ENCODE results near the gene FAM3D. TPM values are rescaled to one million over a fixed set of nuclear protein-coding genes. Genes with fewer than 3 reads are reported as not detected.

The FAM3D gene
- polyA plus RNA-seq, 1 of the 3 experiments (the other 2 are of a cell fraction) = not detected

DNA sequence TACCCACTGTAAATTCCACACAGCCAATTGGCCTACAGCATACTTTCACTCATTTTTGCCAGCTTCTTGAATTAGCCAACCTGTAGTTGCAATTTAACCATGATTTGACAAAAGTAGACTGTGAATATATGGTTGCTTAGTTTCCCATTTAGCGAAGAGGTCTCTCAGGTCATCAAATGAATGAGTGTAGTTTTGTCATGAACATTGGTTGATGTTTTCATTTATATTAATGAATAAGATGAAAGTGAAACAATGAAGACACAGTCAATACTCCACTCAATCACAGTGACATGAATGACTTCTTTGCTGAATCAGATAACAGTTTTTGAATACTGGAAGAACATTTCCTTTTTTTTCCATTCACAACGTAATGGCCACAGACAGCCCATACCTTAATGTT, 15.3 kb upstream of the FAM3D start:
- Histone ChIP-seq H3K27ac (ENCODE audit: low read depth in 2 of 2, low read length in 1 of 2) (no peak overlapping the region), H3K9me3 (no peaks in the 10 kb centered on the region), H3K9ac (no peak overlapping the region), H3K79me2 (ENCODE audit: insufficient read depth) (no peaks in the 10 kb centered on the region), H4K20me1 (ENCODE audit: insufficient read depth) (no peaks in the 10 kb centered on the region), H3K4me3 (ENCODE audit: low read depth in 2 of 2, low read length in 1 of 2) (no peak overlapping the region), H3F3A (replicated peaks; ENCODE audit: insufficient read depth) (no peaks in the 10 kb centered on the region), H3K4me2 (no peak overlapping the region), H3K27me3 (ENCODE audit: insufficient read depth) (no peaks in the 10 kb centered on the region; the same call in 1 of the 2 replicates), H3K9me2 (no peaks in the 10 kb centered on the region), H2AFZ (ENCODE audit: low read depth) (no peak overlapping the region), H3K36me3 (replicated peaks in 1 of 2; ENCODE audit: control insufficient read depth in 1 of 2, insufficient read depth in 2 of 2, low read length in 1 of 2) (no peaks in the 10 kb centered on the region), H3K4me1 (ENCODE audit: control insufficient read depth in 1 of 2, insufficient read depth in 2 of 2, low read depth in 1 of 2, low read length in 1 of 2) (no peaks in the 10 kb centered on the region; a peak in 1 of 4 replicates)
- ChIA-PET POLR2A (no interaction called here), CTCF (no interaction called here)
- no peak for TF ChIP-seq FOXM1 (IDR thresholded peaks at IDR 0.05; ENCODE audit: low read depth)
- no peak for TF ChIP-seq CHD2 (IDR thresholded peaks at IDR 0.05; ENCODE audit: low read length, partially characterized antibody)
- TF ChIP-seq TEAD4 (IDR thresholded peaks at IDR 0.05; ENCODE audit: borderline replicate concordance, insufficient read depth) = no peak
- DNase-seq = no peak
- WGBS (ENCODE audit: low lambda C conversion rate) = 63% methylated on average over 2 of the region's 2 CpGs

DNA sequence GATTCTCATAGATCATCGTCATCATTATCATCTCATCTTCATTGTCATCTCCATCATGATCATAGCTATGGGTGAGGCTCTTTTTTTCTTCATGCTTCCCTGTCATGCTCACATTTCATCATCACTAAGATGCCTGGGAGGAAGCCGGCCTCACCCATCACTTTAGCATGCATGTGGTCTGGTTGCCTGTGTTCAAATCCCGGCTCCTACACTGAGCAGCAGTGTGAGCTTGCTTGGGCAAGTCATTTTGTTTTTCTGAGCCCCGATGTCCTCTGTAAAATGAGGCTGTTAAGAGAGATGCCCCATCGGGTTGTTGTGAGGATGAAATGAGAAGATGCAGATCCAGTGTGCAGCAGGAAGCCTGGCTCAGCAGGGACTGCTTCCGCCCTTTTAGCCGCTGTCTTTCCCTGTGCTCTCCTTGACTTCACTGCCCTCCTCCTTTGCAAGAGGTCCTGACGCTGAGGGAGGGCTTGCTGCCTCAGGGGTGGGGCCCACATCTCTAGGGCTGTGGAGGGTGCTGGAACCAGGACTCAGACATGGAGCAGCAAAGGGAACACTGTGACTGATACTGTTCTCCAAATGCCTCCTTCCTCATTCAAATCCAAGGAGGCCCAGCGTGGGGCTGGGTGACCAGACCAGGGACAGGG, 14.4 kb upstream of the FAM3D start:
- CTCF ChIA-PET = no interaction called here
- TF ChIP-seq EP300 (IDR thresholded peaks at IDR 0.05; ENCODE audit: borderline replicate concordance in 1 of 2, low read depth in 1 of 2, low read length in 1 of 2) (no peak), JUND (IDR thresholded peaks at IDR 0.05) (no peak), USF2 (IDR thresholded peaks at IDR 0.05; ENCODE audit: borderline replicate concordance, low read depth, low read length) (no peak), MEF2A (IDR thresholded peaks at IDR 0.05; ENCODE audit: borderline replicate concordance, low read depth) (no peak), RCOR1 (IDR thresholded peaks at IDR 0.05; ENCODE audit: low read length) (no peak), CHD2 (IDR thresholded peaks at IDR 0.05; ENCODE audit: low read length, partially characterized antibody) (no peak), RFX5 (IDR thresholded peaks at IDR 0.05; ENCODE audit: low read length) (no peak), RXRA (IDR thresholded peaks at IDR 0.05; ENCODE audit: borderline replicate concordance, low read depth) (no peak), MXI1 (IDR thresholded peaks at IDR 0.05; ENCODE audit: low read depth, low read length) (no peak), SMC3 (IDR thresholded peaks at IDR 0.05; ENCODE audit: low read depth, low read length) (no peak)
- TF ChIP-seq, protein P1, sequence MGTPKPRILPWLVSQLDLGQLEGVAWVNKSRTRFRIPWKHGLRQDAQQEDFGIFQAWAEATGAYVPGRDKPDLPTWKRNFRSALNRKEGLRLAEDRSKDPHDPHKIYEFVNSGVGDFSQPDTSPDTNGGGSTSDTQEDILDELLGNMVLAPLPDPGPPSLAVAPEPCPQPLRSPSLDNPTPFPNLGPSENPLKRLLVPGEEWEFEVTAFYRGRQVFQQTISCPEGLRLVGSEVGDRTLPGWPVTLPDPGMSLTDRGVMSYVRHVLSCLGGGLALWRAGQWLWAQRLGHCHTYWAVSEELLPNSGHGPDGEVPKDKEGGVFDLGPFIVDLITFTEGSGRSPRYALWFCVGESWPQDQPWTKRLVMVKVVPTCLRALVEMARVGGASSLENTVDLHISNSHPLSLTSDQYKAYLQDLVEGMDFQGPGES (IDR thresholded peaks at IDR 0.05; ENCODE audit: low read depth, low read length) = no peak
- TF ChIP-seq, protein P2, sequence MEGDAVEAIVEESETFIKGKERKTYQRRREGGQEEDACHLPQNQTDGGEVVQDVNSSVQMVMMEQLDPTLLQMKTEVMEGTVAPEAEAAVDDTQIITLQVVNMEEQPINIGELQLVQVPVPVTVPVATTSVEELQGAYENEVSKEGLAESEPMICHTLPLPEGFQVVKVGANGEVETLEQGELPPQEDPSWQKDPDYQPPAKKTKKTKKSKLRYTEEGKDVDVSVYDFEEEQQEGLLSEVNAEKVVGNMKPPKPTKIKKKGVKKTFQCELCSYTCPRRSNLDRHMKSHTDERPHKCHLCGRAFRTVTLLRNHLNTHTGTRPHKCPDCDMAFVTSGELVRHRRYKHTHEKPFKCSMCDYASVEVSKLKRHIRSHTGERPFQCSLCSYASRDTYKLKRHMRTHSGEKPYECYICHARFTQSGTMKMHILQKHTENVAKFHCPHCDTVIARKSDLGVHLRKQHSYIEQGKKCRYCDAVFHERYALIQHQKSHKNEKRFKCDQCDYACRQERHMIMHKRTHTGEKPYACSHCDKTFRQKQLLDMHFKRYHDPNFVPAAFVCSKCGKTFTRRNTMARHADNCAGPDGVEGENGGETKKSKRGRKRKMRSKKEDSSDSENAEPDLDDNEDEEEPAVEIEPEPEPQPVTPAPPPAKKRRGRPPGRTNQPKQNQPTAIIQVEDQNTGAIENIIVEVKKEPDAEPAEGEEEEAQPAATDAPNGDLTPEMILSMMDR (IDR thresholded peaks at IDR 0.05) = no peak
- TF ChIP-seq, protein P3, sequence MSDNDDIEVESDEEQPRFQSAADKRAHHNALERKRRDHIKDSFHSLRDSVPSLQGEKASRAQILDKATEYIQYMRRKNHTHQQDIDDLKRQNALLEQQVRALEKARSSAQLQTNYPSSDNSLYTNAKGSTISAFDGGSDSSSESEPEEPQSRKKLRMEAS (IDR thresholded peaks at IDR 0.05; ENCODE audit: low read depth) = no peak
- TF ChIP-seq, protein P4, sequence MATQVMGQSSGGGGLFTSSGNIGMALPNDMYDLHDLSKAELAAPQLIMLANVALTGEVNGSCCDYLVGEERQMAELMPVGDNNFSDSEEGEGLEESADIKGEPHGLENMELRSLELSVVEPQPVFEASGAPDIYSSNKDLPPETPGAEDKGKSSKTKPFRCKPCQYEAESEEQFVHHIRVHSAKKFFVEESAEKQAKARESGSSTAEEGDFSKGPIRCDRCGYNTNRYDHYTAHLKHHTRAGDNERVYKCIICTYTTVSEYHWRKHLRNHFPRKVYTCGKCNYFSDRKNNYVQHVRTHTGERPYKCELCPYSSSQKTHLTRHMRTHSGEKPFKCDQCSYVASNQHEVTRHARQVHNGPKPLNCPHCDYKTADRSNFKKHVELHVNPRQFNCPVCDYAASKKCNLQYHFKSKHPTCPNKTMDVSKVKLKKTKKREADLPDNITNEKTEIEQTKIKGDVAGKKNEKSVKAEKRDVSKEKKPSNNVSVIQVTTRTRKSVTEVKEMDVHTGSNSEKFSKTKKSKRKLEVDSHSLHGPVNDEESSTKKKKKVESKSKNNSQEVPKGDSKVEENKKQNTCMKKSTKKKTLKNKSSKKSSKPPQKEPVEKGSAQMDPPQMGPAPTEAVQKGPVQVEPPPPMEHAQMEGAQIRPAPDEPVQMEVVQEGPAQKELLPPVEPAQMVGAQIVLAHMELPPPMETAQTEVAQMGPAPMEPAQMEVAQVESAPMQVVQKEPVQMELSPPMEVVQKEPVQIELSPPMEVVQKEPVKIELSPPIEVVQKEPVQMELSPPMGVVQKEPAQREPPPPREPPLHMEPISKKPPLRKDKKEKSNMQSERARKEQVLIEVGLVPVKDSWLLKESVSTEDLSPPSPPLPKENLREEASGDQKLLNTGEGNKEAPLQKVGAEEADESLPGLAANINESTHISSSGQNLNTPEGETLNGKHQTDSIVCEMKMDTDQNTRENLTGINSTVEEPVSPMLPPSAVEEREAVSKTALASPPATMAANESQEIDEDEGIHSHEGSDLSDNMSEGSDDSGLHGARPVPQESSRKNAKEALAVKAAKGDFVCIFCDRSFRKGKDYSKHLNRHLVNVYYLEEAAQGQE (IDR thresholded peaks at IDR 0.05; ENCODE audit: low read depth, low read length) = no peak
- no peak for DNase-seq
- Histone ChIP-seq H3K4me1 (ENCODE audit: control insufficient read depth in 1 of 2, insufficient read depth in 2 of 2, low read depth in 1 of 2, low read length in 1 of 2) (no peaks in the 10 kb centered on the region), H2AFZ (ENCODE audit: low read depth) (no peak overlapping the region), H3F3A (replicated peaks; ENCODE audit: insufficient read depth) (no peaks in the 10 kb centered on the region), H3K27ac (ENCODE audit: low read depth in 2 of 2, low read length in 1 of 2) (no peak overlapping the region), H3K36me3 (replicated peaks in 1 of 2; ENCODE audit: control insufficient read depth in 1 of 2, insufficient read depth in 2 of 2, low read length in 1 of 2) (no peaks in the 10 kb centered on the region), H3K27me3 (ENCODE audit: insufficient read depth) (no peaks in the 10 kb centered on the region; the same call in 1 of the 2 replicates), H3K4me3 (ENCODE audit: low read depth in 2 of 2, low read length in 1 of 2) (no peak overlapping the region), H4K20me1 (ENCODE audit: insufficient read depth) (no peaks in the 10 kb centered on the region), H3K9me2 (no peaks in the 10 kb centered on the region), H3K9ac (no peak overlapping the region), H3K9me3 (no peaks in the 10 kb centered on the region), H3K4me2 (no peak overlapping the region), H3K79me2 (ENCODE audit: insufficient read depth) (no peaks in the 10 kb centered on the region)
- WGBS (ENCODE audit: low lambda C conversion rate) = 49% methylated on average over 9 of the region's 9 CpGs
- POLR2A ChIA-PET = no interaction called here

All from SK-N-SH (cell line).